Lung microvascular endothelial cell (primary cell): Measurements from ENCODE around the gene ILDR2. TPM values are rescaled to one million over a fixed set of nuclear protein-coding genes. Genes with fewer than 3 reads are reported as not detected.
A peak's percentile ranks its signal among the peaks of the same experiment; 100 is the strongest.

Experiments
- DNase-seq, 2 donors: peaks; one replicate each; pipeline versions ENCODE4 v3.0.0 to v3.0.0-alpha.2; 2010; ENCODE audit warnings: low read depth in 2 of 2
- total RNA-seq: library from RNA; depleted of rRNA; stranded (reverse); fragments of >200 nt; gene quantifications from 2 replicates; pipeline ENCODE4 v1.2.1, GENCODE V29; 2014

Gene ILDR2
- total RNA-seq, 1 donor from 2014 or later = not detected

GRCh38 chr1:166925810-166926478 is 49.4 kb downstream of the ILDR2 start:
- peak; percentile 26 to 78 for DNase-seq

GRCh38 chr1:166924823-166925541 is 50.4 kb downstream of the ILDR2 start:
- no peak for DNase-seq

GRCh38 chr1:166920561-166921475 is 54.5 kb downstream of the ILDR2 start:
- DNase-seq = peak; percentile 3 to 19

GRCh38 chr1:166918956-166919316 is 56.4 kb downstream of the ILDR2 start:
- DNase-seq = no peak

GRCh38 chr1:166918088-166918955 is 57.0 kb downstream of the ILDR2 start:
- no peak for DNase-seq

GRCh38 chr1:166915941-166916340 is 59.4 kb downstream of the ILDR2 start:
- no peak for DNase-seq

GRCh38 chr1:166915042-166915441 is 60.3 kb downstream of the ILDR2 start:
- no peak for DNase-seq

GRCh38 chr1:166914111-166914510 is 61.2 kb downstream of the ILDR2 start:
- no peak for DNase-seq

- no peak for DNase-seq
Measured at GRCh38 chr1:166911624-166912023, 63.7 kb downstream of the ILDR2 start.

GRCh38 chr1:166910396-166910994 is 64.8 kb downstream of the ILDR2 start:
- DNase-seq = peak; percentile 88 to 93

GRCh38 chr1:166908942-166909341 is 66.4 kb downstream of the ILDR2 start:
- no peak for DNase-seq

- no peak for DNase-seq
Measured at GRCh38 chr1:166907763-166908162, 67.6 kb downstream of the ILDR2 start.

- no peak for DNase-seq
Measured at GRCh38 chr1:166907051-166907450, 68.3 kb downstream of the ILDR2 start.

GRCh38 chr1:166906647-166907046 is 68.7 kb downstream of the ILDR2 start:
- no peak for DNase-seq

GRCh38 chr1:166905900-166906299 is 69.4 kb downstream of the ILDR2 start:
- DNase-seq = peak in 1 of 2 donors; percentile 7

- no peak for DNase-seq
Measured at GRCh38 chr1:166905136-166905535, 70.2 kb downstream of the ILDR2 start.

- no peak for DNase-seq
Measured at GRCh38 chr1:166903232-166903631, 72.1 kb downstream of the ILDR2 start.

GRCh38 chr1:166902279-166902678 is 73.1 kb downstream of the ILDR2 start:
- DNase-seq = peak in 1 of 2 donors; percentile 45

- DNase-seq = no peak
Measured at GRCh38 chr1:166900987-166901386, 74.4 kb downstream of the ILDR2 start.

- no peak for DNase-seq
Measured at GRCh38 chr1:166899769-166900168, 75.6 kb downstream of the ILDR2 start.

- DNase-seq = no peak
Measured at GRCh38 chr1:166895766-166896165, 79.6 kb downstream of the ILDR2 start.
